ENCODE data around the gene FLVCR2.

- TF ChIP-seq CTCF (IDR thresholded peaks at IDR 0.05; ENCODE audit: insufficient read depth, low read length) (no peak), SPI1 (IDR thresholded peaks at IDR 0.05; ENCODE audit: borderline replicate concordance, low read depth) (no peak)
These were observed 9.0 kb downstream of the FLVCR2 start for GRCh38 chr14:75587388-75587787.

Measured in HL-60 (cell line).